ENCODE results near the gene C1orf159. TPM values are rescaled to one million over a fixed set of nuclear protein-coding genes. Genes with fewer than 3 reads are reported as not detected.

Gene C1orf159
- total and polyA plus RNA-seq, 2 of the 8 experiments (the other 6 are each of a cell fraction or from before 2014, with no cell fraction given): 10.0 to 10.9 TPM

DNA sequence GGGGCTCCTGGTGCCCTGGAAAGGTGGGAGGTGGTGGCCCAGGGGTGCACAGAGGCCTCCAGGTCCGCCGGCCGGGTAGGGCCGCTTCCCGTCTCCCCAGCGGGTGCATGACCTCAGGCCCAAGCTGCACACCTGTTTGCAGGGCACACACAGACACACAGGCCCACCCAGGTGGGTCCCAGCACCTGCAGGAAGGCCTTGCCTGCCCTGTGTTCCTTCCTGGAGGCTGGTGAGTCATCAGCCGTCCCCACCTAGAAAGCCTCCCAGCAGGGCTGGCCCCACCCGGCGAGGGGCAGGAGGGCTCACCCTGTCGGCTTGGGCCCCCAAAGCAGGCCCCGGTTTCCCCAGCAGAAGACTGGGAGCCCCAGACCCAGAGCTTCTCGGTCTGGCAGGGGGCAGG, 34.2 kb upstream of the C1orf159 start:
- H4K8ac ChIP-seq (ENCODE audit: extremely low read depth, insufficient read depth, low read length): no peak overlapping the region; the same call in 1 of the 2 replicates
- peaks cover 7 to 10% of the 10 kb centered on the region in 2 experiments; a peak in 2 of 4 replicates for H3K9me3 ChIP-seq (ENCODE audit: insufficient read depth in 2 of 2, low read depth in 1 of 2, low read length in 1 of 2)
- no peak overlapping the region for H2AK5ac ChIP-seq (ENCODE audit: low read depth, low read length)
- no peaks in the 10 kb centered on the region for H3K79me2 ChIP-seq (ENCODE audit: control insufficient read depth in 1 of 2, insufficient read depth in 2 of 2, low read length in 2 of 2)
- POLR2A ChIA-PET (ENCODE audit: partially characterized antibody): no interaction called here
- H3K4me3 ChIP-seq (ENCODE audit: extremely low read depth in 1 of 4, insufficient read depth in 2 of 4, low read depth in 3 of 4, low read length in 4 of 4): no peak overlapping the region
- DNase-seq (ENCODE audit: low read depth in 1 of 2, low spot score in 2 of 2) (no peak), FAIRE-seq (no peak)
- H3K27ac ChIP-seq (ENCODE audit: low read depth, low read length): no peak overlapping the region
- H3K23me2 ChIP-seq (ENCODE audit: low read depth, low read length): no peaks in the 10 kb centered on the region
- H2BK5ac ChIP-seq (ENCODE audit: low read depth, low read length): no peak overlapping the region
- WGBS, 2 experiments (ENCODE audit: extremely low coverage in 1 of 2, insufficient coverage in 1 of 2, insufficient read length in 1 of 2, insufficient replicate concordance in 2 of 2, low coverage in 1 of 2, low lambda C conversion rate in 2 of 2, missing lambda C conversion rate in 1 of 2): 78% methylated on average over 7 of the region's 12 CpGs; no CpG with 5 or more reads in 1 of the 2 experiments
- H3K4me1 ChIP-seq (replicated peaks in 1 of 4; ENCODE audit: control insufficient read depth in 3 of 4, insufficient read depth in 4 of 4, low read length in 3 of 4): no peaks in the 10 kb centered on the region; a peak in 2 of 7 replicates
- H2BK12ac ChIP-seq (ENCODE audit: low read depth, low read length): no peak overlapping the region
- no peak overlapping the region for H3K4ac ChIP-seq (replicated peaks; ENCODE audit: insufficient read length, low read depth, low read length)
- no peak overlapping the region for H4K5ac ChIP-seq (ENCODE audit: insufficient read length, low read depth, low read length)
- no peaks in the 10 kb centered on the region for H3K79me1 ChIP-seq (ENCODE audit: low read depth, low read length)
- no peak overlapping the region for H3K4me2 ChIP-seq (ENCODE audit: insufficient read depth in 1 of 2, low read depth in 2 of 2, low read length in 2 of 2)
- H4K20me1 ChIP-seq (replicated peaks in 1 of 2; ENCODE audit: control insufficient read depth in 1 of 2, insufficient read depth in 2 of 2, low read length in 2 of 2): no peaks in the 10 kb centered on the region
- no peak overlapping the region for H2BK20ac ChIP-seq (ENCODE audit: low read length)
- no peaks in the 10 kb centered on the region; a peak in 3 of 7 replicates for H3K27me3 ChIP-seq (replicated peaks in 1 of 4; ENCODE audit: control insufficient read depth in 3 of 4, extremely low read depth in 1 of 4, insufficient read depth in 3 of 4, low read length in 3 of 4)
- H3K36me3 ChIP-seq (ENCODE audit: control insufficient read depth in 2 of 4, insufficient read depth in 4 of 4, low read length in 3 of 4): no peaks in the 10 kb centered on the region
- no peak overlapping the region for H3K18ac ChIP-seq (ENCODE audit: extremely low read depth, low read length)
- no peak overlapping the region for H2AFZ ChIP-seq (ENCODE audit: low read length)
- no peak overlapping the region for H2BK15ac ChIP-seq (ENCODE audit: low read length)
- no peak overlapping the region for H3K9ac ChIP-seq (replicated peaks in 1 of 4; ENCODE audit: extremely low read depth in 1 of 4, low read depth in 3 of 4, low read length in 3 of 4)
- no peak overlapping the region for H3K14ac ChIP-seq (ENCODE audit: insufficient read length)
- TF ChIP-seq ZNF274 (IDR thresholded peaks at IDR 0.05; ENCODE audit: borderline replicate concordance, extremely low read depth, low read length) (no peak), CREB1 (IDR thresholded peaks at IDR 0.05) (no peak), PHF8 (conservative IDR thresholded peaks at IDR 0.05; ENCODE audit: low read depth, low read length) (no peak), KDM1A (IDR thresholded peaks at IDR 0.05; ENCODE audit: borderline replicate concordance, low read length) (no peak), POU5F1 (IDR thresholded peaks at IDR 0.05; ENCODE audit: low read depth, low read length) (no peak), BCL11A (IDR thresholded peaks at IDR 0.05; ENCODE audit: low read depth in 2 of 2, low read length in 2 of 2) (no peak), NANOG (IDR thresholded peaks at IDR 0.05; ENCODE audit: insufficient read depth, low read depth, low read length, poor library complexity, severe bottlenecking) (no peak), CBX5 (IDR thresholded peaks at IDR 0.05; ENCODE audit: low read depth, low read length) (no peak)
- H3K56ac ChIP-seq (replicated peaks; ENCODE audit: insufficient read length, low read depth, low read length): no peak overlapping the region
- CTCF ChIA-PET (ENCODE audit: partially characterized antibody): interaction anchor here (1.6 kb wide), 1 partner anchor 27 kb away, joined by 8 read pairs; no protein-coding TSS in a partner anchor
- H2BK120ac ChIP-seq (replicated peaks; ENCODE audit: low read depth, low read length): no peak overlapping the region
- H3K23ac ChIP-seq (ENCODE audit: insufficient read length): no peak overlapping the region
- H4K91ac ChIP-seq (replicated peaks; ENCODE audit: insufficient read length, low read length): no peak overlapping the region

All from H1 (cell line).